GM19035 (cell line): ENCODE measurements around the gene FBLN2.

Experiments used
- ATAC-seq: cut with Tn5 transposase; IDR thresholded peaks from one replicate; pipeline ENCODE4 v1.9.1; 2021; ENCODE audit not compliant: unreplicated experiment

FBLN2 gene

DNA sequence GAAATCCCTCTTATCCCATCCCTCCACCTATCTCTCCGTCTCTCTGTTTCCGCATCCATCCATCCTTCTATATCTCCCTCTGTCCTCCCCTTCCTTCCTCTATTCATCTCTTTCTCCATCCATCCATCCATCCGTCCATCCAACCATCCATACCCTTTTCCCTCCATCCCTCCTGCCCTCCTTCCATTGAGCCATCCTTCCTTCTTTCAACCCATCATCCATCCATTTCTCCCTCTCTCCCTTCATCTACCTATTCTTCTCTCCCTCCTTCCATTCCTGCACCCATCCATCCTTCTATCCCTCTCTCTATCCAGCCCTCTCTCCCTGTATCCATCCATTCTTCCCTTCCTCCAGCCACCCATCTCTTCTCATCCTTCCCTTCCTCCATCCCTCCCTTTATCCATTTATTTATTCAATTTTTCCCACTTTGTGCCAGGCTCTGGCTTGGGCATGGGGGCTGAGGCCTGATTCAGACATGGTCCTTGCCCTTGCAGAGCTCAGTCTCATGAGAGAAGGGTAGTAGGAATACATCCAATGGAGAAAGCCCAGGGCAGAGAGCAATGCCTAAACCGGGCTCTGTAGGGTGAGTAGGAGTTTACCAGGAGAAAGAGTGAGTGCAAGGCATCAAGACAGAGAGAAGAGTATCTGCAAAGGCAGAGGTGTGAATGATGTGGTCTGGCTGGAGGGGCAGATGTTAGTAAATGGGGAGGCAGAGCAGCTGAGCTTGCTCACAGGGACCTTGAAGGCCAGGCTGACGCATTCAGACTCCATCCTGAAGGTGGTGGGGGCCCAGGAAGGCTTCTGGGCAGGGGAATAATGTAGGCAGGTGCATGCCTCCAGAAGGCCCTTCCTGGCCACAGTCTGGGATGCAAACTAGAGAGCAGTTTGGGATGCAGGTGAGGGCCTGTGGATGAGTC is 19.5 kb upstream of the FBLN2 start:
- no peak for ATAC-seq

DNA sequence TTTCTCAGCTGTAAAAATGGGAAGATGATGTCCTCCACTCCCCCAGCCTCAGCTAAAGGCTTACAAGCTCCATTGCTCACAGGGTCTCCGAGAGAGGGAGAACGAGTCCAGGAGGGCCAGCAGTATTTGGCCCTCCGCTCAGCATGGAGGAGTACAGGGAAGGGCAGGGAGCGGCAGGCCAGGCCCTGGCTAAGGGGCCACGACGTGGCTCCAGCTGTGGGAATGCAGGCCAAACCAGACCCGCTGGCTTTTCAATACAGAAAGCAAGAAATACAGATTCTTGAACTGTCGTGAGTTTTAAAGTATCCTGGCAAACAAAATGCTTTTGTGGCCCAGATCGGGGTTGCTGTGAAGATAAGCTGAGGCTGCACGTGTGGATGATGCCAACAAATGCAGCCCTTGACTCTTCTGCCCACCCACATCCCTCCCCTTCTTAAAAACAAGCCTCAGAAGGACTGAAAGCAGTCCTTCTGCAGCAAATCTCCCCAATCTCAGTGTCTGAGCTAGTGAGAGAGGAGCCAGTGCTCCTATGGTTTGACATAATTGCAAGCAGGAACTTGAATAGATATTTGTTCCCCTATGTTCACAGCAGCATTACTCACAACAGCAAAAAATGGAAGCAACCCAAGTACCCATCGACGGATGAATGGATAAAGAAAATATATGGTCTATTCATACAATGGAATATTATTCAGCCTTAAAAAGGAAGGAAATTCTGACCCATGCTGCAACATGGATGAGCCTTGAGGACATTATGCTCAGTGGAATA is 18.5 kb upstream of the FBLN2 start:
- no peak for ATAC-seq

DNA sequence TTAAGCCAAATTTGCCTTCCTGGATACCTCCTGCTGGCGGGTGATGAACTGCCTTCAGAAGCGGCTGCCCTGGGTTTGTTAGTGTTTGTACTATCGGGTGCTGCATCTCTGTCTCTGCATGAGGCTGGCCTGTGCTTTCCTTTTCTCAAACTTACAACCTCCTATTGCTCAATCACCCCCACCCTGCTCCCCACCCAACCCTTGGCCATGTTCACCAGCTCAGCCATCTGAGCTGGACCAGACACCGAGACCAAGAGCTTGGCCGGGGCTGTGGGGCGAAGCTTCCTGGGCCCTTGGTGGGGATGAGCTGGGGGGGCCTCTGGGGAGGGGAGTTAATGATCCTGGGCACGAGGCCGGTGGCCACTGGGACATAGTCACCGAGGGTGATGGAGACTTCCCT is 16.8 kb upstream of the FBLN2 start:
- ATAC-seq = no peak

DNA sequence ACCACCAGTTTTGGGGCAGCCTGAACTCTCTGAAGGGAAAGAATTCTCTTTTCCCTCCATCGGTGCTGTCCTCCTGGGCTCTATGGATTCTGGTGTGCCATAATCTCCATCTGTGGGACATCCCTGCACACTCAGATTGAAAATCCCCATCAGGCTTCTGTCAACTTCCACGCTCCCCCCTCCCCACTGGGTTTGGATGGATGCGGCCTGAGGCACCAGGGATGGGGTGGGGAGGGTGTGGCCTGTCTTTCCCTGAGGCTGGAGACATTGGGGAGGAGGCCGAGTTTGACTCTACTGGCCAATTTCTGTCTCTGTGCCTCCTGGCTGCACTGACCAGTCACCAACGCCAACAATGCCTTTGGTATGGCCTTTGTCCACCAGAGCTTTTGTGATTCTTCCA is 16.3 kb upstream of the FBLN2 start:
- ATAC-seq = no peak

DNA sequence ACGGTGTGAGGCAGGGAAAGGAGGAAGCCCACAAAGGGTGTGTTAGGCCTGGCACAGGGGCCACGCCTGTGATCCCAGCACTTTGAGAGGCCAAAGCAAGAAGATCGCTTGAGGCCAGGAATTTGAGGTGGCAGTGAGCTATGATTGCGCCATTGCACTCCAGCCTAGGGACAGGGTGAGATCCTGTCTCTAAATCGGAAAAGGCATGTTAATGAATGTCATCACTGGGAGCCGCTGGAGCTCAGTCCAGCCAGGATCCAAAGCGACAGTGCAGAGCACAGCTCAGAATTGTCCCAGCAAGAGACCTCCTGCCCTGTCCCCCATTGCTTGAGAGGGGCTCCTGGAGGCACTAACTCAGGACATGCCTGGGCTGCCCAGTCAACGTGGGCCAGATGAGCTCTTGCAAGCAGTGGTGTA is 15.0 kb upstream of the FBLN2 start:
- no peak for ATAC-seq

DNA sequence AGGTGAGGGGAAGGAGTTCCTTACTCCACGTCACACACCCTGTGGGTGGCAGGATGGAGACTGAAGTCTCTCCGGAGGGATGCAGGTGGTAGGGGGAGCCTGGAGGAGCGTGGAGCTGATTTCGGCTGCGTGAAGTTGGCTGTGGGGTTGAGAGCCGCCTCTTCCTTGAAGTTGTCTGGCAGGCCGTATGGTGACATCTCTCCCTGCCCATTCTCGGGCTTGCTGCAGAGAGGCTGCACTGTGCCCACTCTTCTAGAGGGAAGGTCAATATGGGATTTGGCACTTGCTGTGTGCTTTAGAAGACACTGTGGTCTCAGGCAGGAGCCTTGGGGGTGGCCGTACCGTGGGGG is 13.4 kb upstream of the FBLN2 start:
- ATAC-seq = no peak

DNA sequence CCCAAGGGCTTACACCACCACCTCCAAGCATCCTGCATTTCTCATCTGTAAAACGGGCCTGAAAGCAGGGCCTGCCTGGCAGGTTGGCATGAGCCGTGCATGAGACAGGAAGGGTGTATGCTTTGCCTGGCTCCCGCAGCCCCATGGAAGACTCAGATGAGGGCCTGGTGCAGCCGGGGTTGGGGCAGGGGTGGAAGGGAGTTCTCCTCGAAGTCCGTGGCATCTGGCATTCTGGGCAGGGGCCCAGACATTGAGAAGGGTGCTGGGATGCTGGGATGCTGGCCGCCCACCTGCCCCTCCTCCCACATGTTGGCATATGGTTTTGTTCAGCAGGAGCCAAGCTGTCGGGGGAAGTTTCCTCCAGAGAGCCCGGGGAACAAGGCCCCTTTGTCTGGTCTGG is 13.0 kb upstream of the FBLN2 start:
- no peak for ATAC-seq

DNA sequence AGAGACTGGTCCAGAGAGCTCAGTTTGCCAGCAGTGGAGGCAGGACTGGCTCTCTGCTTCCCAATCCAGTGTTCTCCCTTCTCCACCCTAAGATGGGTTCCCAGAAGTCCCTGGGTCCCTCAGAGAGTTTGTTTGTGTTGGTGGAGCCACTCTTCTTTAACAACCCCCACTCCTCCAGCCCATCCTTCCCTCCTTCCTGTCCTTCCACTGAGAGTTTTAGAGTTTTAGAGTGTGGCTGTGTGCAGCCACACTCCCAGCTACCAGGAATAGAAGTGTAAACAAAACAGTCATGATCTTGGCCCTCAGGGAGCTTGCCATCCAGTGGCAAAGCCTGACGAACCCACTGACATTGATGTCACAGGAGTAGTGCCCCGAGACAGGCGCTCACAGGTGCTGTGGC is 12.5 kb upstream of the FBLN2 start:
- ATAC-seq = no peak

DNA sequence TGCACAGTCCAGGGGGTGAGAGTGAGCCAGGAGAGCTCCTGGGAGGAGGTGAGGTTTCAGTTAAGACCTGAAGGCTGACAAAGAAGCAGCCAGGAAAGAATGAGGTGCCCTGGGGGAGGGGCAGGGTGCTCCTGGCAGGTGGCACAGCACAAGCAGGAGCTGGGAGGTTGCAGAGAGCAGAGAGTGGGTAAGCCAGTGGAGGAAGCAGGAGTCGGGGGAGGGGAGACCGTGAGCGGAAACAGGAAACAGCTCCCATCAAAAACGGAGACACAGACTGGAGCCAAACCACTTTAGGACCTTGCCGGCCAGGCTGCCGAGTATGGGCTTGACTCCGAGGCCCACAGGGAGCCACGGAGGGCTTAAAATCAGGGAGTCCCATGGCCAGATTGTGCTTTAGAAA is 12.1 kb upstream of the FBLN2 start:
- no peak for ATAC-seq

DNA sequence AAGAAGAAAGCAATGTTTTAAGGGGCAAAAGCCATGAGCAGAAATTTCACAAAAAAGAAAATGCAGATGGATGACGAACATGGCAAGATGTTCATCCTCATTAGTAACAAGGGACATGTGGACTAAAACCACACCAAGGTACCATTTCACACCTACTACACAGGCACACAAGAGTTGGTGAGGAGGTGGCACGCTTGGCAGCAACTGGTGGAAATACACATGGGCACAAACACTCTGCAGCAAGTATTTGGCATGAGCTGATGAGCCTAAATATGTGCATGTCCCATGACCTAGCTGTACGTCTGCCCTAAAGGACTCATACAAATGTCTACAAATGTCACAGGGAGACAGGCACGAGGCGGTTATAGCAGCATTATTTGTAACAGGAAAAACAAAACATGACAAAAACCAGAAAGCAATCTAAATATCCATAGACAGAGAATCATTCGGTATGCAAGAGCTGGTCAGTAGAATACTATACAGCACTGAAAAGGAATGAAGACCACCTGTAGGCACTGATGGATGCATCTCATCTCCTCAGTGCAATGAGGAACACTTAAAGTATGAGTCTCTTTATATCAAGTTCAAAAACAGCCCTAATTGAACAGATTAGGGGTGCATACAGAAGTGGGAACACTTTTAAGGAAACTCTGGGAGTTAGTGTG is 11.5 kb upstream of the FBLN2 start:
- no peak for ATAC-seq

DNA sequence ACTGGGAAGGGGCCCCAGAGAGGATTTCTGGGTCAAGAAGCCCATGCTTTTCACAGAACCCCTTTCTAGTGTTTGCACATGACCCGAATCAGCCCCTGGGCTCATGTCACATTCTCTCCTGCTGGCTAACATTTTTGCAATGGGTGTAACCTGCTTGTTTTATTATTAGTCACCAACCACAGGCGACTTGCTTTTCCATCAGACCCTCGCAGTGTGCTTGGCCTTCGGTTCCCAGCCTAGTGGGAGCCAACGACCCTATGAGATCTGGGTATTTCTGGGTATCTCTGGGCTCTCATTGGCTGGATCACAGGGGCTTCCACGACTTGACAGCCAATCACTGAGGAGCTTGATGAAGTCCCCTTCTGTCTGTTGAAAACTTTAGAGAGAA is 11.0 kb upstream of the FBLN2 start:
- ATAC-seq = no peak

DNA sequence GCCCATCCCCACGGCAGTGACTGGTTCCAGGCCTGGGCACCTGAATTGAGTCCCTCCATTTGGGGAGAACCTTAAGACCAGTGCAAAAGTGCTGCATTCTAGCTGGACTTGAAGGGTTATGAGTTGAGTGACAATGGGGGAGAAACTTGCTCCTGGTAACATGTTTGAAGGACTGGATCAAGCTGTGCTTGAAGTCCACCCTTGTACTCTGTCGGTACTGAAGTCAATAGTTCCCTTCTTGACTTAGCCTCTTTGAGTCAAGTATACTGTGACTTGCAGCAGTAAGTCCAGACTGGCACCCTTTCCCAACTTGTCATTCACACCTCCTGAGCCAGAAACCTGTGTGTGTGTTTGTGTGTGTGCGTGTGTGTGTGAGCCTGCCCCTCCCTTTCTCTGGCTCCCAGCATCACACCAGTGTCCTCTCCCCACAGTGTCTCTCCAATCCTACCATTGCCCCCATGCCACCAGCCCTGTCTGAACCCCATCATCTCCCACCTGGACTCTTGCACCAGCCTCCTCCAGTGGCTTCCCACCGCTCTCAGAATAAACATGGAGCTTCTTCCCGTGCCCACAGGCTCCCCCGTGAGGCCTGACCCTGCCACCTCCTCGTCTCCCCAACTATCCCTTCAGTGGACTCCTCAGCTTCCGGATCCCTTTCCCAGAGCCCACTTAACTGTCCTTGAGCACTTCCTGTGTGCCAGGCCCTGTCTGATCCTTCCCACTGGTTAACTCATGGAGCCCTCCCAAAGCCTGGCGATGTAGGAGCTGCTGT is 10.2 kb upstream of the FBLN2 start:
- no peak for ATAC-seq

DNA sequence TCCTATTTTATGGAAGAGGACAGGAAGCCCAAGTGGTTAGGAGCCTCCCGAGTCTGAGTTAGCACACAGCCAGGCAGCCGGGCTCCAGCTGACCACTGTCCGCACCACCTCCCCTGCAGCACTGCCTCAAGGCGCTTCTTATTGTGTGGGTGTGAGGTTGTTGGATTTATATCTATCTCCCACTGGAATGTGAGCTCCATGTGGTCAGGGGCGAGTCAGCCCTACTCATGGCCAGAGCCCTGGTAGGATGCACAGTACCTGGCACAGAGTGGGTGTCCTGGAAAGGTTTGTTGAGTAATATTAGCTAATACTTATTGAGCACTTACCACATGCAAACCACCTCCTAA is 9.7 kb upstream of the FBLN2 start:
- ATAC-seq = no peak

DNA sequence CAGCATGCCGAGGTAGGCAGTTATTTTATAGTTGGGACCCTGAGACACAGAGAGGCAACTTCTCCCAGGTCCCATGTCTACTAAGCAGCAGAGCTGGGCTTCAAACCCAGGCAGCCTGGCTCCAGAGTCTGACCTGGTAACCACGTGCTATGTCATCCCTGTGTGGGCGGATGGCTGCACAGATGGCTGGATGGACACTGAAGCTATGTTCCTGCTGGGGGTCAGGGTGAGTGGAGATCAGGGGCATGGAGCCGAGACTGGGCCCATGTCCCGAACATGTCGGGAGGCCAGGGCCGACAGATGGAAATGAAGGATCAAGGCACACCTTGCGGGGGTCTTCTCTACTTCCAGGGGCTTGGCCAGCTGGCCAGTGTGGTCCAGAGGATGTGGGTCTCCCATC is 9.3 kb upstream of the FBLN2 start:
- no peak for ATAC-seq

DNA sequence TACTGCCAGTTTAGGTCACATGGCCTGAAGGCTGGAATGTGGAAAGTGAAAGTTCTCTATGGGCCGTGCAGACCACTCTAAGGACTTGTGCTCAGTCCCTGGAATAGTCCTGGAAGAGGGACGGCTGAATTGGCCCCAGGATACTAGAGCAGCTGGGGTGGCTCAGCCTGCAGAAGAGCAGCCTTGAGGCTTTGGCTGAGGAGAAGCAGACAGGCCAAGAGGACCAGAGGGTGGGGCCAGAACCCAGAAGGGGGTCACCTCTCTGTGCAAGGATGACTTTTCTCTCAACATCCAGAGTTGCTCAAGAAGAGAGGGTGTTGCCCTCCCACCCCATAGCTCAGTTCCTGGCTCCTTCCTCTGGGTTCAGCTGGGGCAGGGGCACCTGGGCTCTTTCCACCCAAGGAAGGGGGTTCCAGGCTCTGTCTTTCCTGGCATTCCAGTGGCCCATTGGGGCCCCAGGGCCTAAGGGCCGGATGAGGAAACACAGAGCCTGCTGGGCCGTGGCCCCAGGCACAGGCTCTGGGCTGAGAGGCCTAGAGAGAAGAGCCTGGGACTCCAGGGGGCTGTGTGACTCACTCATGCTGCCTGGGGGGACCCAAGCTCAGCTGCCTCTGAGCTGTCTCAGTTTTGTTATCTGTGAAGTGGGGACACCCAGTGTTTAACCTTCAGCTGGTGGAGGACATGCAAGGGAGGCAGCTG is 8.5 kb upstream of the FBLN2 start:
- no peak for ATAC-seq

DNA sequence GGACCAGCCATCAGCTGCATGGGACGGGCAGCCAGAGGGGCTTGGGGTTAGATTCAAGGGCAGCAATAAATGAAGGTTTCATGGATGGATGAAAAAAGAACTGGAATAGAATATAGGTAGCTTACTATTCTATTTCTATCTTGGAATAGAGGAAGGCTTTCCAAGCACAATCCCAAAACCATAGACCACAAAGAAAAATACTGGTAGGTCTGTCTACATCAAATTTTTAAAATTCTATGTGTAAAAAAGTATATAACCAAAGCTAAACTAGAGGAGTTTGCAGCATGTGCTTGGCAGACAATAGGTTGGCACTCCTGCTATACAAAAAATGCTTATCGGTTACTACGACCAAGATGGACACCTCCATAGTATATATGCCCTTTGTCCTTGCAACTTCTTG is 7.2 kb upstream of the FBLN2 start:
- no peak for ATAC-seq

DNA sequence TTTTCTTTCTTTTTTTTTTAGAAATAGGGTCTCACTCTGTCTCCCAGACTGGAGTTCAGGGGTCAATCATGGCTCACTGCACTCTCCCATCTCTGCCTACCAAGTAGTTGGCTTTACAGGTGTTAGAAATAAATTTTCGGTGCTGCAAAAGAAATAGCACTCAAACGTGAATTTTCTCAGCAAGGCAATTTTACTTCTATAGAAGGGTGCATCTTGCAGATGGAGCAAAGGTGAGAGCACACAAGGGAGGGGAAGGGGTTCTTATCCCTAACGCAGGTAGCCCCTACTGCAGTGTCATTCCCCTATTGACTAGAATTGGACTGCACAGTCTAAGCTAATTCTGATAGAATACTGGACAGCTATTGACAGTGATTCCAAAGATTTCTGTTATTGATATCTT is 6.8 kb upstream of the FBLN2 start:
- ATAC-seq = no peak

DNA sequence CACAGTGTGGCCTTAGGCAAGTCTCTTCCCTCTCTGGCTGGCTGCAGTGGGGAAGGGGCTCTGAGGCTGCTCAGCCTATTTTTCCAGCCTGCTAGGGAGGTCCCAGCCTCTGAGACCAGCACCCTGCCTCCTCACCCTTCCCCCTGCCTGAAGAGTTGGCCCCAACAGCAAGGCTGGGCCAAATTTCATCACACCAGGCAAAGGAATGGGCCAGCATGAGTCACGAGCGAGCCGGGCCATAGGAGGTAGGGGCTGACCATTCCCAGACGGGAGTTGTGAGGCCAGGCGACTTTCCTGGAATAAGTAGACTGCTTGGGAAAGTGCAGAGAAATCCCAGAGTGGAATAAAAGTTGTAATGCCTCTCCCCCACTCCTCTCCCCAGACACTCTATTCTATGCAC is 5.7 kb upstream of the FBLN2 start:
- no peak for ATAC-seq

DNA sequence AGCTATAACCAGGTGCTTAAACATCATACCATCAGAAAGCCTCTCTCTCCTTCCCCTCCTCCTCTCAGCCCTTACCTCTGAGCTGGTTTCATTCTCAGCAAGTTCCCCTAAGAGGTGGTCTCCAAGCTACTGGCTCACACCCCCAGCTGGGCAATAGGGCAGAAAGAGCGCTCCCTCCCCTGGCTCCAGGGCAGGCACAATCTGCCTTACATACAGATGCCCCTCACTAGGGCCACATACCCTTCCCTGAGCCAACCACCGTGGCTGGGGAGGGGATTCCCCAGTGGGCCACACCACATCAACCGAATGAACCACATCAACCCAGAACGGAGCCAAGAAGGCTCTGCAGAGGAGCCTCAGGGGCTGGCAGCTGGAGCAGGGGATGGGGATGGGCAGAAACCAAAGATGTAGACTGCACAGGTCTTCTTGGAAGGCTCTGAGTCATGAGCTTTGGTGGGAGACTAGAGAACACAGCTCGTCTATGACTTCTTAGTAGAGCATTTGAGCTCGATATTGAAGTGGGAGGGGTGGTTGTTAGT is 4.6 kb upstream of the FBLN2 start:
- no peak for ATAC-seq

DNA sequence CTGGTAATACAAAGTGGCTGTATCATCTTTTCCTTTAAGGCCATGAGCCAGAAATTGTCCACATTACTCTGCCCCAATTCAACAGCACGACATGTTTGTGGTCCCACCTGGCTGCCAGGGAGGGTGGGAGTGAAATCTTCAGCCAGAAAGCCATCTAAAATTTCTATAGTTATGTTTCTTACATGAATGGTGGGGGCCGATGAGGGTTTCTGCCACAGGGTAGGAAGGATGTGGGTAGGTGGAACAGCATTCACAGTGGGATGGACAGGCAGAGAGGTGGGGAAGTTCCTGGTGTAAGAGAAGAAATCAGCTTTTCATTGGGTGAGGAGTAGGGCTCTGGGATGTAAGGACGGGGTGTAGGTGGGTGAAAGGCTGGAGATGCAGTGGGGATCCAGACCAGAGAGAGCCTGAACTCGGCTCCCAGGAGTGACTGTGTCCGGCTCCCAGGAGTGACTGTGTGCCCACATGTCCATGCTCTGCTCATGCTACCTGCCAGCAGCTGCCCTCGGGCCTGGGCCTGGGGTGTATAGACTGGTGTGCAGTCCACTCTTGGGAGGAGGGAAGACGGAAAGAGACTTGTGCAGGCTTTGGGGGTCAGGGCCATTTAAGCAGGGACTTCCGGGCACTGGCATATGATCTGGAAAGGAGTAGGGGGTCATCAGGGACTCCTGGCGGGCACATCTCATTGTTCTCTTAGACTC is 3.8 kb upstream of the FBLN2 start:
- ATAC-seq = no peak
